Effector memory CD4-positive, alpha-beta T cell (primary cell): ENCODE measurements around the gene MYO1B.

Experiments
- DNase-seq, 3 donors: peaks; one replicate each; pipeline ENCODE4 v3.0.0-alpha.2; 2020
- H3K27ac ChIP-seq: 2 replicates; pipeline ENCODE4 v1.7.0; 2013; ENCODE audit warnings: mild to moderate bottlenecking, low read length, moderate library complexity; ENCODE audit not compliant: insufficient read depth, poor library complexity, severe bottlenecking
- H3K27me3 ChIP-seq: replicated peaks from 2 replicates; pipeline ENCODE4 v1.7.0; 2013; ENCODE audit warnings: mild to moderate bottlenecking, low read length; ENCODE audit not compliant: insufficient read depth, control insufficient read depth, poor library complexity, severe bottlenecking
- H3K36me3 ChIP-seq: 2 replicates; pipeline ENCODE4 v1.7.0; 2013; ENCODE audit warnings: mild to moderate bottlenecking, low read length, moderate library complexity; ENCODE audit not compliant: control insufficient read depth, insufficient read depth
- H3K4me1 ChIP-seq: 2 replicates; pipeline ENCODE4 v1.7.0; 2013; ENCODE audit warnings: low read length, mild to moderate bottlenecking; ENCODE audit not compliant: control insufficient read depth, insufficient read depth, poor library complexity, severe bottlenecking
- H3K4me3 ChIP-seq: 2 replicates; pipeline ENCODE4 v1.7.0; 2013; ENCODE audit warnings: low read length, low read depth, mild to moderate bottlenecking; ENCODE audit not compliant: insufficient read depth, poor library complexity, severe bottlenecking
- H3K9me3 ChIP-seq: 2 replicates; pipeline ENCODE4 v1.7.0; 2013; ENCODE audit warnings: mild to moderate bottlenecking, low read length, moderate library complexity; ENCODE audit not compliant: control insufficient read depth

The MYO1B gene

GRCh38 chr2:191428141-191428540 lies 182.9 kb downstream of the MYO1B start:
- Histone ChIP-seq H3K4me1 (no peaks in the 10 kb centered on the region), H3K27me3 (no peaks in the 10 kb centered on the region), H3K27ac (no peak overlapping the region), H3K9me3 (no peaks in the 10 kb centered on the region), H3K36me3 (no peaks in the 10 kb centered on the region), H3K4me3 (no peak overlapping the region)
- DNase-seq, result no peak

DNA sequence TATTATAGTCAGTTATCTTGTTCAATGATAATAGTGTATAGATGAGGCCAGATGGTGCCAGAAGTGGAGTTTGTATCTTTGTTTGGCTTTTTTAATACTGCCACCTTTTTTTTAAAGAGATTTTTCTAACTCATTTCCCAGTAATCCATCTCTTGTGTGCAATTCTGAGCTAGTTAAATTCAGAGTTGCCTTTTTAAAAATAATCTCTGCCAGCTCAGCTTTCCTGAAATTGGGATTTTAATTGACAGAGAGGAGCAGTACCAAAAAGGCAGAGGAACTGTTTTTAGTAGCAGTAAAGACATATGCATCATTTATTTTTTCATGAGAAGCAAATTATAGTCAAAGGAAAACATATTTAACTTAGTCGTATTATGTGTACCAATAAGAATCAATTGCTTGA lies 185.3 kb downstream of the MYO1B start:
- Histone ChIP-seq H3K27ac (no peak overlapping the region), H3K4me1 (no peaks in the 10 kb centered on the region), H3K36me3 (no peaks in the 10 kb centered on the region), H3K9me3 (no peaks in the 10 kb centered on the region), H3K27me3 (no peaks in the 10 kb centered on the region), H3K4me3 (no peak overlapping the region)
- DNase-seq, result no peak

DNA sequence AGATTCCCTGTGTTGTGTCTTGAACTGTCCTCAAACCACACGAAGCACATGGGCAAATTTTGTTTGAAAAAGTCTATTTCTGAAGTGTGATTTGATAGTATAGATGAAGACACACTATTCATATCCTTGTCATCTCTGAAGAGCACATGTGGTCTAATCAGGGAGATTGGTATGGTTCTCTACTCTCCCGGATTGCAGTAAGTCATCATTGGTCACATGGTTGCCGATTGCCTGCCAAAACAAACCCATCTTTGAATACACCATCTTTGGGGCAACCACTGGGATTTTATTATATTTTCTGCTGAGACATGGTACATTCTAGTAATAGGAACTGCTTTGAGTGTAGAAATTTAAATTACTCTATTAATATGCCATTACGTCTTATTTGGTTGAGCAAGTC lies 186.9 kb downstream of the MYO1B start:
- Histone ChIP-seq H3K27me3 (no peaks in the 10 kb centered on the region), H3K27ac (no peak overlapping the region), H3K36me3 (no peaks in the 10 kb centered on the region), H3K4me3 (no peak overlapping the region), H3K4me1 (no peaks in the 10 kb centered on the region), H3K9me3 (no peaks in the 10 kb centered on the region)
- no peak for DNase-seq

DNA sequence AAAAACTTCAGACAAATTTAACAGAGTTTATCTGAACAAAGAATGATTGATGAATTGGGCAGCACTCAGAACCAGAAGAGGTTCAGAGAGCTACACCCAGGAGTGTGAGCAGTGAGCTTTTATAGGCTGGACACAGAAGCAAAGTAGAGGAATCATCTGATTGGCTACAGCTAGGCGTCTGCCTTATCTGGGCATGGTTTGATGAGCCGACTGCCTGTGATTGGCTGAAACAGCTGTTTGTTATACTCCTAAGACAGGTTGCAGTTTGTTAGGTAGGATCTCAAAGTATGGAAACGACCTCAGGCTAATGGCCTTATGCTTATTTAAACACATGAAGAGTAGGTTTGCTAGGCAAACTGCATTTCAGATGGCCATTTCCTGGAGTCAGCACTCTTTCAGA lies 188.9 kb downstream of the MYO1B start:
- no peaks in the 10 kb centered on the region for H3K27me3 ChIP-seq
- H3K27ac ChIP-seq, result no peak overlapping the region
- H3K9me3 ChIP-seq, result no peaks in the 10 kb centered on the region
- DNase-seq, result no peak
- no peak overlapping the region for H3K4me3 ChIP-seq
- no peaks in the 10 kb centered on the region for H3K36me3 ChIP-seq
- no peaks in the 10 kb centered on the region for H3K4me1 ChIP-seq

GRCh38 chr2:191435141-191435540 lies 189.9 kb downstream of the MYO1B start:
- no peaks in the 10 kb centered on the region for H3K9me3 ChIP-seq
- H3K36me3 ChIP-seq, result no peaks in the 10 kb centered on the region
- DNase-seq, result no peak
- no peak overlapping the region for H3K4me3 ChIP-seq
- H3K27ac ChIP-seq, result no peak overlapping the region
- no peaks in the 10 kb centered on the region for H3K27me3 ChIP-seq
- H3K4me1 ChIP-seq, result no peaks in the 10 kb centered on the region

GRCh38 chr2:191436368-191437055 lies 191.3 kb downstream of the MYO1B start:
- no peak for DNase-seq
- no peak overlapping the region for H3K4me3 ChIP-seq
- H3K4me1 ChIP-seq, result no peaks in the 10 kb centered on the region
- no peaks in the 10 kb centered on the region for H3K27me3 ChIP-seq
- no peaks in the 10 kb centered on the region for H3K36me3 ChIP-seq
- H3K27ac ChIP-seq, result no peak overlapping the region
- no peaks in the 10 kb centered on the region for H3K9me3 ChIP-seq

DNA sequence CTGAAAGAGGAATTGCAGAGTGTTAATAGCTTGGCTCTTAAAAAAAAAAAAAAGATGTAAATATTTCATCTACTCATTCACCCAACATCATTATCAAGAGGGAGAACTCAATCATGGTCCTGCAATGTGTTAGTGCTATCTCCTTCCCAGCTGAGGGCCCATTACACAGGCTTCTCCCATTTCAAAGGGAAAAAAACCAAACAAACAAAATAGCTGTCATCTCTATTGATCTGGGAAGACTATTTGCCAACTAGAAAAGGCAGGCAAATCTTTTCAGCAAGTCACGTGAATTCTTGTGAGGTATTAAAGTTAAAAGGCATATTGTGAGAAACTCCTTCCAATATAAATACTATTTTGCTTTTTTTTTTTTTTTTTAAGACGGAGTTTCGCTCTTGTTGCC lies 194.3 kb downstream of the MYO1B start:
- H3K36me3 ChIP-seq, result no peaks in the 10 kb centered on the region
- H3K27me3 ChIP-seq, result no peaks in the 10 kb centered on the region
- no peak overlapping the region for H3K27ac ChIP-seq
- H3K9me3 ChIP-seq, result no peaks in the 10 kb centered on the region
- no peak for DNase-seq
- H3K4me3 ChIP-seq, result no peak overlapping the region
- no peaks in the 10 kb centered on the region for H3K4me1 ChIP-seq

DNA sequence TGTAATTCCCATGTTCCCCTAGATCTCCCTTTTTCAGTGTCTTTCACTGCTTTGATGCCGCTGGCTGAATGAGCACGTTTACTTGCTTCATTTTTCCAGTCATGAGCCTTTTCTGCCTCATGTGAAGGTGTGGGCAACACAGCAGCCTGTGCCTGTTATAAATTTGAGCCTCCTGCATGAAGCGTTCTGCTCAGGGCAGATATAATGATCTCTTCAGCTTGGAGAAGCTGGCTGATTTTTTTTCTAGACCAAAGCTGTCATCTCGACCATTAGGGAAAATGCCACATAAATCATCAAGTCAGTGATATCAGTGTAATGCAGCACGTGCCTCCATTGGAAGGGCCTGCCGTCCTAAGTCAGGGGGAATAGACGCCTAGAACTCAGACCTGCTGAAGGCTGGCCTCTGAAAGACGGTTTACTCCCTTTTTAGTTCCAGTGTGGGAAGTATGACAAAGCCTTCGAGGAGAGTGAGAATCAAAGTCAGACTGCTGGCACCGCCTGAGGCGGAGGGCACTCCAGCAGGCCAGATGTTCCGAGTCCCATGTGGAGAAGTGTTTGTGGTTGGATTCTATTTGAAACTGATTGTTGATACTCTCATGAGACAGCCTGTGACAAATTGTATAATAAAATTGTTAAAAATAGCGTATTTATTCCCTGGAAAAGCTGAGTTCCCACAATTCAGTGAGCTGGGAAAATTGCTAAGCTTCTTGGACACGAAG lies 196.5 kb downstream of the MYO1B start:
- Histone ChIP-seq H3K4me3 (no peak overlapping the region), H3K36me3 (no peaks in the 10 kb centered on the region), H3K27ac (no peak overlapping the region), H3K4me1 (no peaks in the 10 kb centered on the region), H3K9me3 (no peaks in the 10 kb centered on the region), H3K27me3 (no peaks in the 10 kb centered on the region)
- DNase-seq, result no peak

GRCh38 chr2:191443446-191443845 lies 198.2 kb downstream of the MYO1B start:
- Histone ChIP-seq H3K36me3 (no peaks in the 10 kb centered on the region), H3K27me3 (no peaks in the 10 kb centered on the region), H3K4me1 (no peaks in the 10 kb centered on the region), H3K9me3 (no peaks in the 10 kb centered on the region), H3K4me3 (no peak overlapping the region), H3K27ac (no peak overlapping the region)
- no peak for DNase-seq

DNA sequence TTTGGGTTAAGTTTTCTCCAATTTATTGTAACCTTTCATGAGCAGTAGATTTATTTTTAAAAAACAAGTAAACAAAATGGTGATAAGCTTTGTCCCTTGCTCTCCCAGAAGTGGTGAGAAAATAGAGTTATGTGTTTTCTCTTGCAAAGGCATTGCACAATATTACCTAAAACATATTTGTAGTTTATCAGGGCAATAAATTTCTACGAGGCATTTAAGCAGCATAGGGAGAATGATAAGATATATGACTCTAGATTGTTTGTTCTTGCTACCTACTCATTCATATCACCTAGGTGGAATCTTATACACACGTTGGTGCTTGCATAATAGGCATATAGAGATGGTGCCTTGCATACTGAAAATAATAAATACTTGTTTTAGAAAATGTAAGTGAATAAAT lies 201.7 kb downstream of the MYO1B start:
- no peaks in the 10 kb centered on the region for H3K36me3 ChIP-seq
- H3K4me3 ChIP-seq, result no peak overlapping the region
- H3K4me1 ChIP-seq, result no peaks in the 10 kb centered on the region
- H3K27me3 ChIP-seq, result no peaks in the 10 kb centered on the region
- no peaks in the 10 kb centered on the region for H3K9me3 ChIP-seq
- no peak overlapping the region for H3K27ac ChIP-seq
- DNase-seq, result no peak
